SHP77 treated with DMSO at 0.1 percent for 48 hours (cell line): ENCODE data around the gene SNCA.

Experiments used
- DNase-seq: peaks from one replicate; lab custom pipeline; 2025; lab: John Stamatoyannopoulos, UW

The SNCA gene

GRCh38 chr4:89836897-89837384, at the start of gene SNCA:
Gene SNCA (minus strand): TSS chr4:89837161. CDS start chr4:89835667, 1,494 bp downstream.
- peak; percentile 35 for DNase-seq

DNA sequence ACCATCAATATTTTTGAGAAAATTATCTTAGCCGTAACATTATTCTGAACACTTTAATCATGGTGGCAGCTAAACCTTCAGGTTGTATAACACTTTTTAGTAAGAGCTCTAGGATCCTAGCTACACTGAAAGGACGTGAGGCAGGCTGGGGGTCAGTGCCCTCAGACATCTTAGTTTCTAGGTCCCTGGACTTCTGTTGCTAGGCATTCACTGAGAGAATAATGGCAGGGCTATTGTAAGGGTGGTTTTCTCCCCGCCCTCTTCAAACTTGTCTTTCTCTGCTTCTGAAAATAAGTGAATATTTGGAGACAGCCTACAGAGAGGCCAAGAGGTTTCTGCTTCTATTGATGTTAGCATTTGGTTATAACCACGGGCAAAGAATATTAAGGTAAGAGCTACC, 42.3 kb upstream of the SNCA start:
- no peak for DNase-seq

GRCh38 chr4:89878611-89879010, 41.6 kb upstream of the SNCA start:
- no peak for DNase-seq

DNA sequence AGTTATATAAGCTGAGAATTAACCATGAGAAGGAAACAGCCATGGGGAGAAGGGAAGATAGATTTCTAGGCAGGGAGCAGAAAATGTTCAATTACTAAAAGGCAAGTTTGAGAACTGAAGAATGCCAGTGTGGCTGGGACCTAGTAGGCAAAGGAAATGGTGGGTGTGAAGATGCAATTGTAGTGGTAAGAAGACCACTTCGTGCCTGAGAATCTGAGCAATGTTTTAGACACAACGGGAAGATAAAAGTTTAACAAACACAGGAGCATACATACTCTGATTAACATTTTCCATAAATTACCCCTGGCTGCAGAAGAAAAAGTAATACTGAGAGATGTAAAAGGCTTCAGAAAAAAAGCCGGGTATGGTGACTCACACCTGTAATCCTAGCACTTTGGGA, 39.6 kb upstream of the SNCA start:
- DNase-seq = no peak

DNA sequence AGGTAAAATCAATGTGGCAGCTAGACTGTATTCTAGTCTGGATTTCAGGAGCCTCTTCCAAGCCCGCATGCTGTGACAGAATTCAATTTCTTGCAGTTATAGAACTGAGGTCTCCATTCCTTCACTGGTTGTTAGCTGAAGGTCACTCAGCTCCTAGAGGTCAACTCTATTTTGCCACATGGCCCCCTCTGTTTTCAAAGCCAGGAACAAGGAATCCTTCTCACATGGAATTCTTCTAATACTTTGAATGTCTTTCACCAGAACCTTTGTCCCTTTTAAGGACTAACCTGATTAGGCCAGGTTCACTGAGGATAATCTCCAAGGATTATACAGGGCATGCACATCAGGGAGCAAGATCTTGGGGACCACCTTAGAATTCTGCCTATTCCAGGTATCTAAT, 34.2 kb upstream of the SNCA start:
- DNase-seq = no peak

GRCh38 chr4:89868999-89869589, 32.1 kb upstream of the SNCA start:
- no peak for DNase-seq

GRCh38 chr4:89868276-89868675, 31.3 kb upstream of the SNCA start:
- DNase-seq = no peak

- no peak for DNase-seq
These were observed 26.6 kb upstream of the SNCA start for GRCh38 chr4:89863533-89863932.

DNA sequence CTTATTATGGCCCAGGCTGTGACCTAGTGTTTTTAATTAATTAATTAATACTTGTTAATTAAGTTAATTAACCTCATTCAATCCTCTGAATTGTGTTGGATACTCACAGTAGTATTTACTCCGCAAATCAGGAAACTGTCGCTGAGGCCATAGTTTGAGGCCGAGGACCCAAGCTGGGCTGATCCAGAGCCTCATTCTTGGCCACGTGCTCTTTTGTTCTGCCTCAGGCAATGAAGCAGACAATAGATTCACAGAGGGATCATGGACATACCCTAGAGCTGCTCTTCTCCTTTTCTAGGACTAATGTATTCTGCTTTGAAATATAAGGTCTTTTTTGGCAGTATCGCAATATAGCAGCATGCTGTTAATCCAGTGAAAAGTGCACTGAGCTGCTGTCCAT, 24.0 kb upstream of the SNCA start:
- no peak for DNase-seq

DNA sequence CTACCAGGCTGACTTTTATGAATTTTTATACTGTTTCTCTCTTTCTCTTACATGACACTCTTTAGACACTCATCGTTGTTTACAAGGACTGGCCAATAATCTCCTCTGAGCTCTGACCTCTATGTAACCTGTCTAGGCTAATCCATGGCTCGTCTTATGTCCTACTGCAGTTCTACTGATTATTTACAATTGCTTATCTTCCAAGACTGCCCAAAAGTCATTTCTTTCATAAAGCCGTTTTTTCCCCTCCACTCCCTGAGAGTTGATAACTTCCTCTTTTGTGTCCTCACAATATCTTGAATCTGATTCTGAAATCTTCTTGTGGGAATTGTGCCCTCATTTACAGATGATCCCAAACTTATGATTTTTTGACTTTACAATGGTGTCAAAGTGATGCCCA, 18.3 kb upstream of the SNCA start:
- no peak for DNase-seq

- no peak for DNase-seq
These were observed 10.8 kb upstream of the SNCA start for GRCh38 chr4:89847571-89848325.

DNA sequence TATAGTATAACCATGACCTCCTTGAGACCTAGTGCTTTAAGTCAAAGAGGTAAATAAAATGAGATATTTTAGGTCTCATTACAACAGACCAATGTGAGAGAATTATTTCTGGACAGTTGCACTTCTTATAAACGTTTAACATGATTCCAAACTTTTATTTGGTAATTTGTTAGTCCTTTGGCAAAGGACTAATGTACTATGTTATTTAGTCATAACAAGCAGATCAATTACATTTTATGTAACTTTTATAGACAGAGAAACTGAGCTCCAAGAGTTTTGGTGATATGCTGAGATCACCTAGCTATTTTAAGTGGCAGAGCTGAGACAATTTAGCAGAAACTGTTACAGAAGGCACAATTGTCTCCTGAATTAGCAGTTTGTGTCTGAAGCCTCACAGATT, 2.6 kb upstream of the SNCA start:
- no peak for DNase-seq

GRCh38 chr4:89837993-89838390, 1.0 kb upstream of the SNCA start:
- DNase-seq = no peak

GRCh38 chr4:89837385-89837992, 528 bp upstream of the SNCA start:
- no peak for DNase-seq

DNA sequence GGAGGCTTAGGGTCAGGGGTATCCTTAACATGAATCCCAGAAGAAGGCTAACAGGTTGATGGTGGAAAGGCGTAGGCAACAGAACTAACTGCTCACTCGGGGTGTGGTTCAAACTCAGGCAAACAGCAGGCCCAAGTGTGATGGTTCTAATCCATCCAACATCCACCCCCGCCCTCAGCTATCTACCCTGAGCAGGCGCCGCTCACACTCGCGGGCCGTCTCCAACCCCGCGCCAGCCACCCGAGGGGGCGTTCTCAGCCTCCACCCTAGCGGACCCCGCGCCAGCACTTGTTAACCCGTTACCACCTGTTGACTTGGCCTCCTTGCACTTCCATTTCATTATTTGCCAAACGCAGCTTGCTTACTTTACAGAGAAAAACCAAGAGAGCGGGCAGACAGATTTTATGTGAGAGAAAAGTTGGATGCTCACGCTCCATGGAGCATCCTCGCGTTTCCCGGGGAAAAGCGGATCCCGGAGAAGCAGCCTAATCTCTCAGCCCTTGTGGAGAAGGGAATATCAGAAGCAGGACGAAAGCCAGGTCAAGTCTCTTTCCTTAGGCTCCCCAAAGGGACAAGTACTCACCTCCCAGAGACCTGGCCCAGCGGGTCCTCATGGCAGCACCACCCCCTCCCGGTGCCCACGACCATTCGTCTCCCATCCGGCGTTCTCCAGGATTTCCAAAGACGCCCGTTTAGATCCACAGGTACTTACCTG, 773 bp downstream of the SNCA start:
- no peak for DNase-seq

- no peak for DNase-seq
These were observed 1.5 kb downstream of the SNCA start for GRCh38 chr4:89835413-89835812.

DNA sequence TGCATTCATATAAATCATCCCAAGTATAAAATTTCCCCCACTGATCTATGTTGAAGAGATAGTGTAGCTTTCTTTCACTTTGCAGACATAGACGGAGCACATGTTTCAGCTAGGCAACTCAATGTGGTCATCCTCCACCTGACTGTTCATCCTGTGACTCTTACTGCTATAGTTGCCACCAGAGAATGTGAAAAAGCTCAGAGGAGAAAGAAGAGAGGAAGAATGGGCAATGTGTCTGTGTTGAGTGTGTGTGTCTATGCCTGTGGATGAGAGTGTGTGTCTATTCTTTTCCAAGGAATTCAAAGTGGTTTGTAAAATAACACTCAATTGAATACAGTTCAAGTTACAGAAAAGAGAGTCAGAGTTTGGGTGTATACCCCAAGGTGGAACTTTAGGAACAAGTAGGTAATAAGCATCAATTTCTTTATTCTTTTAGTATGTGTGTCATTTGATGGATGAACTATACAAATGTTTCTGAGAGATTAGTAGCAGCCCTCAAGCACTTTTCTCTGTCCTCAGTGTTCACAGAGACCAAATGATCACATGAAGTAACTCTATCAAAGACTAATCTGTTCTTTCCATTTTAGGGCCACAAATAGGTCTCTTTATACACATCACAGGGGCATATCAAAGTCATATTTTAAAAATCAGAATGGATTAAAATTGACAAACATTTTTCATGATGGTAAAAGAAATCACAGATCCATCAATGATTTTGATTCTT, 2.3 kb downstream of the SNCA start:
- no peak for DNase-seq

DNA sequence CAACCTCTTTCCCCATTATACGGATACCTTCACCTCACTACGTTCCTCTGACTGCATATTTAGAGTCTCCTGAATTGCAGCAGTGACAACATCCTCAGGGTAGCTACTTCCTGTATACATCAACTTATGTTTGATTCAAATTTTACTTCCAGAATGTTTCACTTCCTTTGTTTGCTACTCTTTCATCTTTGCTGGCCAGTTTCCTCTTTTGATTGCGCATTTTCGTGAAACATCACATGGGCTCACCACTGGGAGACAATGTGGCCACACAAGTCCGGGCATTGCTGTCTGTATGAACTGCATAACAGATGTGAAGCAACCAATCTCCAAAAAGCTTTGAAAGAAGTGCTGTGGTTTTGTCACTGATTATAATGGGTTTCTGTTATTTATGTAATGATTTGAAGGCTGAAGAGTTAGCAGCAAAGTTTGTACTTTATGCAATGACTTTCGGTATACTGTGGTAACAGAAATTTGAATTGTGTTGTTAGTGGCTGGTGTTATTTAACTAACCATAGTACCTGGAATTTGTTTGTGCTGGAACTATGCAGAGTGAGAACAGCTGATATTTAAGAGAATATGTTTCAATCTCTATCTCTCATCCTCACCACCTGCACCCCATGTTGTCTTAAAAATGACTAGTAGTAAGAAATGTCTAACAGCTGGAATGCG, 7.4 kb downstream of the SNCA start:
- DNase-seq = no peak

DNA sequence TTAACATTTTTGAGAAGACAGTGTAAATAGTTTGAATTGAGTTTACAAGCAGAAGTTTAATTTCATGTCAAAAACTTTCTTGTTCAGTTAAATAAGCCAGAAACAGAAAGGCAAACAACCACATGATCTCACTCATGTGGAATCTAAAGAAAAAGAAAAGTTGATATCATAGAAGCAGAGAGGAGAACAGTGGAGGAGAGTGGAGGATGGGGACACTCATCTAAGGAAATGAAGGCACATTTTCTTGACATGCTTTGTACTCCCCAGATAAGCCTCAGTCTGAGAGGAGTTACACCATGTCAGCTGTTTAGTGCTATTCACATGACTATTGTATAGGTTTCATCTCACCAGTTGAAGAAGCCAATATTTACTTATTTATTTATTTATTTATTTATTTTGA, 13.5 kb downstream of the SNCA start:
- no peak for DNase-seq

DNA sequence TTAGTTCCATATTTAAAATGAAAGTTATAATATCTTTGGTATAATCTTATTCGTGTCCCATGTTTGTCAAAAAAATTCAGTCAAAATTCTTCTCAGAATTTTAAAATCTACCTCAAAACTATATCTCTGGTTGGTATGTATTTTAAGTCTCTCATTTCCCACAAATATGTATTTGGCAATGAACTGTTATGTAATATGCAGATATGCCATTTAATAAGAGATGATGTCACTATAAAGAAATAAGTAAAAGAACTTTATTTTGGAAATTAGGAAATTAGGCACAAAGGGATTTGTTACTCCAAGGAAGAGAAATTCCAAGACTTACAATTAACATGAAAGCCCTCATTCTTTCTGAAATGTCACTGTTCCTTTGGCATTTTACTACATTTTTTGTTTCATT, 15.3 kb downstream of the SNCA start:
- no peak for DNase-seq

DNA sequence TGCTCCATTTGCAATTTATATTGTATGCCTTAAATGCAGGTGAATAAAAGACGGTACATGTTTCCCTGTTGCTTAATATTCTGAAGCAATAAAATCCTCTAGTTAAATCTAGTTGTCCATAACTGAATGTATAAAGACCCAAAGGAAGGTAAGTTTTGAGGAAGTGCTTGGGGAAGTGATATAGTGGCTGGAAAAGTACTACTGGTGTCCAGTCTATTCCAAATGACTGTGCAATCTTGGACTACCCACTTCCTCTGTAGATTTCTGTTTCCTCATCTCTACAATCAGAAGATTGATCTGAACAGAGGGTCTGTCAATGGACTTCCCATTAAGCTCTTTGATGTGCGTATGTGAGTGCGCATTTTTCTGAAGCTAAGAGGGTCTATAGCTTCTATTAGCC, 17.0 kb downstream of the SNCA start:
- DNase-seq = no peak

GRCh38 chr4:89814362-89814761, 22.6 kb downstream of the SNCA start:
- no peak for DNase-seq
